ENCODE data around the gene NCAN.

Gene NCAN

GRCh38 chr19:19207637-19208572 lies 3.9 kb upstream of the NCAN start:
- DNase-seq (ENCODE audit: low read depth), result no peak

GRCh38 chr19:19209372-19209771 lies 2.4 kb upstream of the NCAN start:
- H3K4me3 ChIP-seq (ENCODE audit: low read length), result no peak overlapping the region
- no peak for TF ChIP-seq CTCF (conservative IDR thresholded peaks at IDR 0.05; ENCODE audit: low read length)
- no peak for DNase-seq (ENCODE audit: low read depth)

More at GRCh38 chr19:19207637-19208572, 3.9 kb upstream of the NCAN start:
- H3K4me3 ChIP-seq (ENCODE audit: low read length), result no peak overlapping the region
- no peak for TF ChIP-seq CTCF (conservative IDR thresholded peaks at IDR 0.05; ENCODE audit: low read length)

- H3K4me3 ChIP-seq (ENCODE audit: low read length), result no peak overlapping the region
- no peak for TF ChIP-seq CTCF (conservative IDR thresholded peaks at IDR 0.05; ENCODE audit: low read length)
- DNase-seq (ENCODE audit: low read depth), result no peak
These were observed 1.2 kb downstream of the NCAN start for GRCh38 chr19:19212916-19213315.

DNA sequence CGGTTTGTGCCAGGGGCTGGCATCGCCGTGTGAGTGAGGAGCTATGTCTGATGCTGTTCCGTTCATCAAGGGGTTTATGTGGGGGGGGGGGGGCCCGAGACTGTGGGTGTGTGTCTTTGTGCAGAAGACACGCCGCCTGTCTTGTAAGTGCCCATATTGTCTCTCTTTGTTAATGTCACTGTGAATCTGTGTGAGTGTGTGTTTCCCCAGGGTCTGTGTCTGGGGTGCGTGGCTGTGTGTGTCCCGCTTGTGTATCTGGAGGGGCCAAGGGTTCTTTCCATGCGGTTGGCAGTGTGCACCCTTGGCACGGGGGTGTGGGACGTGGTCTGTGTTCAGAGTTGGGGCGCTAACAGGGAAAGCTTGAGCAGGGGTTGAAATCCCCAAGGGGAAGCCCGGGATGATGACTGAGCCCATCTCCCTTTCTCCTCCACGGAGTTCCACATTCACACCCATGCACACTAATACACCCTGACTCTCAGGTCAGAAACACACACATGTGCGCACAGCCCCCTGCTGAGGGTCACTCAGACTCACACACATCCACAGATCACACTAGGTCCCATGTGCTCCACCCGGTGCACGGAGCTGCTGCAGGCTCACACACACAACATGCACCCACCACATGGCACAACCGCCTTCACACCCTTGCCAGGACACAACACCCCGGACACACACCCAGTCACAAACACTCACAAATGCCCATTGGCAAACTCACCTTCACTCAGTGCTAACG lies 1.8 kb downstream of the NCAN start:
- H3K4me3 ChIP-seq (ENCODE audit: low read length), result no peak overlapping the region
- TF ChIP-seq CTCF (conservative IDR thresholded peaks at IDR 0.05; ENCODE audit: low read length), result no peak

GRCh38 chr19:19214159-19214490 lies 2.4 kb downstream of the NCAN start:
- no peak for TF ChIP-seq CTCF (conservative IDR thresholded peaks at IDR 0.05; ENCODE audit: low read length)
- H3K4me3 ChIP-seq (ENCODE audit: low read length), result no peak overlapping the region
- DNase-seq (ENCODE audit: low read depth), result no peak

More for the DNA sequence above, 1.8 kb downstream of the NCAN start:
- no peak for DNase-seq (ENCODE audit: low read depth)

DNA sequence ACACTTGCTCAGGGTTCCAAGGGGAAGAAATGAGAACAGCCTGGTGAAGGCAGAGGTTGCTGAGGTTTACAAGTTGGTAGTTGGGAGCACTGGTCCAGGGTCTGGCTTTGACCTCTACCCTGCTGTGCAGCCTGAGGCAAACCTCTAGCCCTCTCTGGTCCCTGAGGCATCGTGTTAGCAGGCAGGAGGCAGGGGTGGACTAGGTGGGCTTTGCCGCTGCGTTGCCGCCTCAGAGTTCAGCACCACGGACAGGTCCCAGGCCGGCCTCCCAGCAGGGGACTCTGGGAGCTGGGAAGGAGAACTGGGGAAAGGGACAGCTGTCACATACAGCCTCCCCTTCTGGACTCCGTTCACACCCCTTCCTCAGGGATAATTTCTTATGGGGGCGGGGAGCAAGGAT lies 3.1 kb downstream of the NCAN start:
- DNase-seq (ENCODE audit: low read depth), result peak; percentile 18
- TF ChIP-seq CTCF (conservative IDR thresholded peaks at IDR 0.05; ENCODE audit: low read length), result no peak

More for the DNA sequence above, 3.1 kb downstream of the NCAN start:
- no peak overlapping the region for H3K4me3 ChIP-seq (ENCODE audit: low read length)
